ENCODE measurements around the gene ARHGAP11B.
"Not testable (repeated sequence)": the region's sequence is repeated elsewhere in the genome, so short reads cannot be mapped to it uniquely, and the experiment has no call there.

ARHGAP11B gene
- 0.82 to 2.0 reads per million in 2 donors for total RNA-seq

DNA sequence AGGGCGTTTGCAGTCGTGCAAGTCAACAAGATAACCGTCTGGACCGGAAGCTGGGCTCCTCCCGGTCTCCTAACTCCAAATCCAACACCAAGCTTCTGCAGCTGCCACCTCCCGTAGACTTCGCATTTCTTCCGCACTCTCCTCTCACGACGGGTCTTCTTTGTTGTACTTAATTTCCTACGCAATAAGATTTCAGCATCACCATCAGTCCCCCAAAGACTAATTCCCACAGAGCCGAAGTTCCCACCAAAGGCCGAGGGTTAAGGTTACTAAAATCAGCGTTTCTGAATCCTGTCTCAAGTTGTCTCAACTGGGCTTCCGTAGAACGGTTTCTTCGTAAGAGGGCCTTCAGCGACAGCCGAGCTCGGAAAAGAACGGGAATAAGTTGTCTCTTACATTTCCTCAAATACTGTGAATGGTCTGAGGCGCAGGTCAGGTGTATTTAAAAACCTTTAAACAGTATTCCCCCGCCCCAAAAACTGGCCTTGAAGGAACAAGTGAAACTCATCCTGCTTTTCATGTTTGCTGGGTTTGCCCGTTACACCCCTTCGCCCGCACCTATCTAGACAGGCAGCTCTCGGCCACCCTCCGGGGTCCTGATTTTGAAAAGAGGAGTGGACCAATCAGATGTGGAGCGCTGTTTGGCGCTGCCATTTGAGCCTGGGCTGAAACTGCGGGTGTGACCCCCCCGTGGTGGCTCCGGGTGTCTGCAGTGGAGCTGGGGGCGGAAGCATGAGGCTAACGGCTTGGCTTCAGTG is at the start of gene ARHGAP11B:
Gene ARHGAP11B (plus strand): TSS at position 693 of the 758 bp plus-strand sequence.
- not testable (repeated sequence) for DNase-seq

- not testable (repeated sequence) for DNase-seq
Measured at GRCh38 chr15:30579394-30579970, 46.4 kb upstream of the ARHGAP11B start.

DNA sequence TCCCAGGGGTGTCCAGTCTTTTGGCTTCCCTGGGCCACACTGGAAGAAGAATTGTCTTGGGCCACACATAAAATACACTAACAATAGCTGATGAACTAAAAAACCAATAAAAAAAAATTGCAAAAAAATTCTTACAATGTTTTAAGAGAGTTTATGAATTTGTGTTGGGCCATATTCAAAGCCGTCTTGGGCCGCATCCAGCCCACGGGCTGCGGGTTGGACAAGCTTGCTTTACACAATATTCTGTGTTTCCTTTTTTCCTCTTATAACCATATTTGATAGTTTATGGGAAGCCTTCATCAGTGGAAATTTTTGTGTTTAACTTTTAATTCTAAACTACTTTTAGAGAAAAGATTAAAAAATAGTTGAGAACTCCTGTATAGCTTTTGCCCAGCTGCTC is 45.2 kb upstream of the ARHGAP11B start:
- DNase-seq = not testable (repeated sequence)

GRCh38 chr15:30598953-30599352 is 27.0 kb upstream of the ARHGAP11B start:
- DNase-seq = not testable (repeated sequence)

DNA sequence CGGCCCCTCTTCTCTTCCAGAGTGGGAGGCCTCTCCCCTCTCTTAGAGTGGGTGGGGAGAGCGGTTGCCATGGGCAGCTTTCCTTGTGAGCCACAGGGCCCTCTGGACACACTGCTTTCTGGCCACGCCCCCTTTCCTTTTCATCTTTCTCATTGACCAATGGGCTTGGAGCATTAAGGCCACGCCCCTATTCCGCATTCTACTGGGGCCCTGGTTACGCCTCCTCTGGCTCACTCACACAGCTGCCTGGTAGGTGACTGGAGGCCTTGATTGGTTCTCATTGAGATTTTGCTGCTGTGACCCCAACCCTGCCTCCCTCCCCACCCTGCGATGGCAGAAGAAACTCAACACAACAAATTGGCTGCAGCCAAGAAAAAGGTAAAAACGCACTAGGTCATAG is 22.1 kb upstream of the ARHGAP11B start, which contains the start of gene GOLGA8H:
Gene GOLGA8H (plus strand): TSS at position 233 of the 400 bp plus-strand sequence. CDS start 98 bp downstream, at position 331.
- not testable (repeated sequence) for DNase-seq

- not testable (repeated sequence) for DNase-seq
Measured at GRCh38 chr15:30612271-30612670, 13.7 kb upstream of the ARHGAP11B start.

GRCh38 chr15:30621342-30621741 is 4.6 kb upstream of the ARHGAP11B start:
- DNase-seq = not testable (repeated sequence)

DNA sequence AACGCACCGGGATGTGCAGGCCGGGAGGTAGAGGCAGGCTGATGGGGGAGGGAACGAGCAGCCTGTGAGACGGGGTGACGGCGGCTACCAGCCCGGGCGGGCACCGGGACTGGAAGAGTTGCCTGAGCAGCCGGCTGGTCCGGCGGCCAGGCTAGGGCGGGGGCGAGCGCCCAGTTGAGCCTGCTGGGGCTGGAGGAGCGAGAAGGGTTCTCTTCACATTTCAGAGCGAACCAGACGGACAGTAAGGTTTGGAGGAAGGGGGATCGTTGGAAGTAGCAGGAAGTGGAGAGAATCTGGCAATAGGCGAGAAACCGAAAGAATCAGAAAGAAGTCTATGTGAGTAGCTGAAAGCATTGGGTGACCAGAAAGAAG is 252 bp downstream of the ARHGAP11B start:
- DNase-seq = not testable (repeated sequence)

GRCh38 chr15:30626632-30627031 is 704 bp downstream of the ARHGAP11B start:
- DNase-seq = not testable (repeated sequence)

- DNase-seq = no peak
Measured at GRCh38 chr15:30650012-30650929, 24.3 kb downstream of the ARHGAP11B start.

DNA sequence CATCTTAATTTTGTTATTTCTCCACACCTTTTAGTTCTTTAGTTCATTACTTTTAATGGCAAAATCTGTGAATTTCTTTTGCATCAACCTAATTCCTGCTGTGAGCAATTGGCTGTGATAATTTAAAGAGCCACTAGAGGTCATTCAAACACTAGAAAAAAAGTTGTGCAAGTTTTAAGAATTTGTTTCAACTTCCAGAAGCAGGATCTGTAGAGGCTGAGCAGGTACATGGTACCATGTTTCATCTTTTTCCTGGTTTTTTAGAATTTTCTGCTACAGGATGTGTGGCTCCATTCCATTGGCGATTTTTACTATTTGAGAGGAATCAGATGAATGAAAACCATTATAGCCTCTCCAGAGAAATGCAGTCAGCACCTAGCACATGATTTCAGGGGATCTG is 35.2 kb downstream of the ARHGAP11B start:
- DNase-seq = not testable (repeated sequence)

DNA sequence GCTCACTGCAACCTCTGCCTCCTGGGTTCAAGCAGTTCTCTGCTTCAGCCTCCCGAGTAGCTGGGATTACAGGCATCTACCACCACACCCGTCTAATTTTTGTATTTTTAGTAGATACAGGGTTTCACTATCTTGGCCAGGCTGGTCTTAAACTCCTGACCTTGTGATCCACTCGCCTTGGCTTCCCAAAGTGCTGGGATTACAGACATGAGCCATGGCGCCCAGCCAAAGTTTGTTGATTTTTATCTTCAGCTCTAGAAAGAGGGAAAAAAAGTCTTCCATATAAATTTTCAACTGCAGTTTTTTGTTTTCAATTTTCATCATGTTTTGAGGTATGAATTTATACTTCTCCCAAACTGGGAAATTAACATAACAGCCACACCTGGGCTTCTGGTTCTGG is 43.7 kb downstream of the ARHGAP11B start:
- not testable (repeated sequence) for DNase-seq

- DNase-seq = no peak
Measured at GRCh38 chr15:30670056-30670455, 44.1 kb downstream of the ARHGAP11B start.

- DNase-seq = no peak
Measured at GRCh38 chr15:30671309-30671708, 45.4 kb downstream of the ARHGAP11B start.

- DNase-seq = no peak
Measured at GRCh38 chr15:30675126-30675525, 49.2 kb downstream of the ARHGAP11B start.

DNA sequence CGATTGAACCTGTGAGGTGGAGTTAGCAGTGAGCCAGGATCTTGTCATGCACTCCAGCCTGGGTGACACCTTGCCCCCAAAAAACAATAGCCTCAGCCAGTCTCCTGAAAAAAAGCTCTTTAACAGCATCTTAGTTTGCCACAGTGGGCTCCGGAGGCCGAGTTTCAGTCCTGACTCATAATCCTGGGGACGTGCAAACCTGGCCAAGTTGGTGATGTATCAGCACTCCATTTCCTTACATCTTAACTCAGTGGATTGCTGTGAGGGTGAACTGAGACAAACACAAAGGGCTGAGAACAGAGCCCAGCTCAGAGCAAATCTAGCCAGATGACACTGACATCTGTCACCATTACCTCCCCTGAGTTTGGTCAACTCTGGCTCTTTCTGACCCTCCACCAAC is 50.0 kb downstream of the ARHGAP11B start:
- DNase-seq = not testable (repeated sequence)

DNA sequence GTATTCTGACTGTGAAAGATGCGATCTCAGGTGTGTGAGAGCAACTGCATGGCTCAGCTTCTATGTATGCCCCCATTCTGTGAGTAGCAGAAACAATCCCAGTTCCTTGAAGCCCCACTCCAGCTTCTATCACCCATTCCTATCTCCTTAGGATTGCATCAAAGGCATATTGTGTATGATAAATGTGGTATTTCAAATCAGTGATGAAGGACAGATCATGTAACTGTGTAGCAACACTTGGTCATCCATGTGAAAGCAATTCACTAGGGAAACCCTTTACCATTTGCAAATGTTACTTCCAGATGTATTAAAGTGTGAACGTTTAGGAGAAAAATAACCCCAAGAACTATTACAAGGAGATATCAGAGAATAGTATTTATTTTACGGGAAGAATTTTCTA is 55.1 kb downstream of the ARHGAP11B start:
- DNase-seq = not testable (repeated sequence)

DNA sequence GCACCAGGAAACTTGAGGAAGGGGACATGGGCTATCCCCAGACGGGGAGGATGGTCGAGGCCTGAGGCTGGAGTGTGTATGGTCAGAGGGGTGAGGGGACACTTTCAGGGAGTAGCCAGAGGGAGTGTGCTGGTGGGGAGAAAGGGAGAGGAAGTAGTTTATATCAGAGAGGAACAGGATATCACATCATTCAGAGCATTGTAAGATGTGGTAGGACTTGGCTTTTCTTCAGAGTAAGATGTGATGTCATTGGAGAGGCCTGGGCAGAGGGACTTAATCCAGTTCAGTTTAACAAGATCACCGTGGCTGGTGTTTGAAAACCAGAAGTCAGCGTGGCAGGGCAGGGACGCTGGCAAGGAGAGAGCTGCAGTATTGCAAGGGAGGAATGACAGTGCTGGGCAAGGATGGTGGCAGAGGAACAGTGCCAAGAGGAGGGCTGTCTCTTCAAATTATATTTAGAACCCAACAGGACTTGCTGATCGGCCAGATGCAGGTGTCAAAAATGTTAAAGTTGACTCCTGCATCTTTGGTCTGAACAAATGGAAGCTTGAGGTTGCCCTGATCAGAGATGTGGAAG is 59.9 kb downstream of the ARHGAP11B start:
- not testable (repeated sequence) for DNase-seq

DNA sequence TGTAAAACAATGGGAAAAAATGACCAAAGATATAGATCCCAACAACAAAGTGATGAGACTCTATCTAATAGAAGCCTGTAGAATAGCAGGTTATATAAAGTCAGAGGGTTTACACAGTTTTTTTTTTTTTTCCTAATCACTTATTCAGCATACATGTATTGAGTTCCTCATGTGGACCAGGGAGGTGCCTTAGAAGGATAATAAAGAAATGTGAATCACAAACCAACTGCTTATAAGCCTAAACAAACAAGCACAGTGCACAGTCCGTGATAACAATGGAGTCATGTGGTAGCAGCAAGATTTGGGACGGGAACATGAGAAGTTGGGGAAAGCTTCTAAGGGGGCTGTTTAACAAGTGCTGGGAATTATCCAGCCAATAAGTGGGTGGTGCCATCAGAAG is 60.7 kb downstream of the ARHGAP11B start:
- DNase-seq = not testable (repeated sequence)

Data from activated gamma-delta T cell (primary cell).